GM18951 (cell line): Measurements from ENCODE around the gene FUT4.

Source experiments
- POLR2A ChIP-seq: IDR thresholded peaks from 4 replicates; pipeline ENCODE4 v1.6.1; 2011; ENCODE audit warnings: mild to moderate bottlenecking; ENCODE audit not compliant: insufficient read length, insufficient read depth; ENCODE audit errors: extremely low read depth
- in situ Hi-C: fragments of 300-500 bp; cut with MboI; formaldehyde crosslinking; loops from one replicate; pipeline ENCODE4 v1.12.0; 2022; ENCODE audit warnings: low sequenced_read_pairs, mixed read lengths, inconsistent platforms; ENCODE audit not compliant: unreplicated experiment

The FUT4 gene

GRCh38 chr11:94586546-94586945 lies 42.8 kb downstream of the FUT4 start:
- in situ Hi-C loops, result no loop called here
- no peak for TF ChIP-seq POLR2A

- in situ Hi-C loops, result no loop called here
Measured at GRCh38 chr11:94586978-94587377, 43.3 kb downstream of the FUT4 start.

GRCh38 chr11:94588366-94588942 lies 44.7 kb downstream of the FUT4 start:
- in situ Hi-C loops, result no loop called here
- TF ChIP-seq POLR2A, result no peak

More at GRCh38 chr11:94586978-94587377, 43.3 kb downstream of the FUT4 start:
- TF ChIP-seq POLR2A, result no peak

- in situ Hi-C loops, result no loop called here
- no peak for TF ChIP-seq POLR2A
Measured at GRCh38 chr11:94590352-94591041, 46.8 kb downstream of the FUT4 start.

GRCh38 chr11:94593030-94593429 lies 49.3 kb downstream of the FUT4 start:
- in situ Hi-C loops, result no loop called here
- TF ChIP-seq POLR2A, result no peak

- in situ Hi-C loops, result no loop called here
- peak; percentile 37 for TF ChIP-seq POLR2A
Measured at GRCh38 chr11:94595076-94595475, 51.4 kb downstream of the FUT4 start.

- TF ChIP-seq POLR2A, result no peak
- in situ Hi-C loops, result no loop called here
Measured at GRCh38 chr11:94597896-94598295, 54.2 kb downstream of the FUT4 start.
